H1 (cell line): Measurements from ENCODE around the gene SCNN1B. TPM values are rescaled to one million over a fixed set of nuclear protein-coding genes. Genes with fewer than 3 reads are reported as not detected.

Experiments used
- CTCF ChIA-PET: fragments of 300-600 bp; sonication (Branson Sonifier 250); formaldehyde crosslinking; loops from one replicate; lab custom pipeline; 2021; ENCODE audit not compliant: partially characterized antibody; lab: Charles Lee
- POLR2A ChIA-PET: fragments of 300-600 bp; sonication (Branson Sonifier 250); formaldehyde crosslinking; loops from one replicate; lab custom pipeline; 2021; ENCODE audit warnings: inconsistent platforms; ENCODE audit not compliant: partially characterized antibody; lab: Charles Lee
- DNase-seq, 2 experiments: peaks; one replicate each; pipeline versions ENCODE4 v3.0.0 to v3.0.0-alpha.2; 2010 to 2022; ENCODE audit warnings: low spot score in 2 of 2, low read depth in 1 of 2, mixed read lengths in 1 of 2
- FAIRE-seq: peaks from 2 replicates; lab custom pipeline; 2011; peaks lifted over from hg19 to GRCh38; lab: Jason Lieb, UNC
- H2AFZ ChIP-seq: 2 replicates; pipeline ENCODE4 v1.8.1; 2012; ENCODE audit warnings: low read length, inconsistent platforms
- H2AK5ac ChIP-seq: 2 replicates; pipeline ENCODE4 v1.6.1; 2013; ENCODE audit warnings: low read depth, low read length
- H2BK120ac ChIP-seq: replicated peaks from 2 replicates; pipeline ENCODE3; 2013; ENCODE audit warnings: low read depth, low read length, inconsistent platforms
- H2BK12ac ChIP-seq: 2 replicates; pipeline ENCODE4 v1.6.1; 2013; ENCODE audit warnings: low read depth, low read length
- H2BK15ac ChIP-seq: 2 replicates; pipeline ENCODE4 v1.6.1; 2013; ENCODE audit warnings: low read length
- H2BK20ac ChIP-seq: 2 replicates; pipeline ENCODE4 v1.6.1; 2013; ENCODE audit warnings: low read length
- H2BK5ac ChIP-seq: 2 replicates; pipeline ENCODE4 v1.6.1; 2013; ENCODE audit warnings: low read depth, low read length
- H3K14ac ChIP-seq: 2 replicates; pipeline ENCODE4 v1.6.1; 2013; ENCODE audit warnings: inconsistent platforms; ENCODE audit not compliant: insufficient read length
- H3K18ac ChIP-seq: 2 replicates; pipeline ENCODE4 v1.6.1; 2013; ENCODE audit warnings: low read length; ENCODE audit errors: extremely low read depth
- H3K23ac ChIP-seq: 2 replicates; pipeline ENCODE4 v1.6.1; 2013; ENCODE audit warnings: inconsistent platforms; ENCODE audit not compliant: insufficient read length
- H3K23me2 ChIP-seq: 2 replicates; pipeline ENCODE4 v1.6.1; 2013; ENCODE audit warnings: low read depth, low read length
- H3K27ac ChIP-seq: 2 replicates; pipeline ENCODE4 v1.6.1; 2011; ENCODE audit warnings: low read depth, low read length, inconsistent platforms
- H3K27me3 ChIP-seq, 4 experiments: replicated peaks in 1 of 4; 1 replicate in 1 of 4; 2 replicates in 3 of 4; pipeline versions ENCODE4 v1.6.1 to v1.8.1; 2011 to 2013; ENCODE audit warnings: low read length in 3 of 4, mild to moderate bottlenecking in 3 of 4, inconsistent platforms in 2 of 4, mixed read lengths in 2 of 4, moderate library complexity in 1 of 4; ENCODE audit not compliant: control insufficient read depth in 3 of 4, insufficient read depth in 3 of 4; ENCODE audit errors: extremely low read depth in 1 of 4
- H3K36me3 ChIP-seq, 4 experiments: 2 replicates each; pipeline versions ENCODE4 v1.6.1 to v1.8.1; 2011 to 2013; ENCODE audit warnings: mild to moderate bottlenecking in 4 of 4, low read length in 3 of 4, moderate library complexity in 2 of 4, control low read depth in 1 of 4, inconsistent platforms in 1 of 4; ENCODE audit not compliant: insufficient read depth in 4 of 4, control insufficient read depth in 2 of 4
- H3K4ac ChIP-seq: replicated peaks from 2 replicates; pipeline ENCODE3; 2013; ENCODE audit warnings: low read length, low read depth, mixed read lengths, inconsistent platforms; ENCODE audit not compliant: insufficient read length
- H3K4me1 ChIP-seq, 4 experiments: replicated peaks in 1 of 4; 1 replicate in 1 of 4; 2 replicates in 3 of 4; pipeline versions ENCODE4 v1.6.1 to v1.8.1; 2011 to 2013; ENCODE audit warnings: low read length in 3 of 4, inconsistent platforms in 2 of 4, mixed read lengths in 1 of 4; ENCODE audit not compliant: insufficient read depth in 4 of 4, control insufficient read depth in 3 of 4
- H3K4me2 ChIP-seq, 2 experiments: 2 replicates each; pipeline versions ENCODE4 v1.6.1 to v1.8.1; 2011 to 2013; ENCODE audit warnings: low read depth in 2 of 2, low read length in 2 of 2, control low read depth in 1 of 2, inconsistent platforms in 1 of 2, mild to moderate bottlenecking in 1 of 2; ENCODE audit not compliant: insufficient read depth in 1 of 2
- H3K4me3 ChIP-seq, 4 experiments: fragments of 200-600, 300-600 bp in 1 of 4; sonication (generic), shearing (Covaris generic), sonication (Bioruptor Twin) in 1 of 4; 2 replicates each; pipeline versions ENCODE4 v1.5.1 to v1.8.1; 2011 to 2016; ENCODE audit warnings: low read length in 4 of 4, low read depth in 3 of 4, control low read depth in 2 of 4, inconsistent platforms in 2 of 4, mild to moderate bottlenecking in 2 of 4, mixed read lengths in 1 of 4, moderate library complexity in 1 of 4; ENCODE audit not compliant: insufficient read depth in 2 of 4; ENCODE audit errors: extremely low read depth in 1 of 4
- H3K56ac ChIP-seq: replicated peaks from 2 replicates; pipeline ENCODE3; 2013; ENCODE audit warnings: low read depth, mild to moderate bottlenecking, mixed read lengths, low read length, inconsistent platforms; ENCODE audit not compliant: insufficient read length
- H3K79me1 ChIP-seq: 2 replicates; pipeline ENCODE4 v1.6.1; 2013; ENCODE audit warnings: low read depth, low read length, control low read depth
- H3K79me2 ChIP-seq, 2 experiments: 2 replicates each; pipeline versions ENCODE4 v1.6.1 to v1.8.1; 2012 to 2013; ENCODE audit warnings: low read length in 2 of 2, mild to moderate bottlenecking in 2 of 2, inconsistent platforms in 1 of 2; ENCODE audit not compliant: insufficient read depth in 2 of 2, control insufficient read depth in 1 of 2
- H3K9ac ChIP-seq, 4 experiments: replicated peaks in 1 of 4; 1 replicate in 1 of 4; 2 replicates in 3 of 4; pipeline versions ENCODE4 v1.6.1 to v1.8.1; 2011 to 2013; ENCODE audit warnings: low read depth in 3 of 4, low read length in 3 of 4, control low read depth in 2 of 4, mild to moderate bottlenecking in 2 of 4, moderate library complexity in 2 of 4, inconsistent platforms in 1 of 4; ENCODE audit errors: extremely low read depth in 1 of 4
- H3K9me3 ChIP-seq, 2 experiments: 2 replicates each; pipeline versions ENCODE4 v1.6.1 to v1.8.1; 2012 to 2013; ENCODE audit warnings: mild to moderate bottlenecking in 2 of 2, moderate library complexity in 2 of 2, control low read depth in 1 of 2, inconsistent platforms in 1 of 2, low read depth in 1 of 2, low read length in 1 of 2, mixed read lengths in 1 of 2; ENCODE audit not compliant: insufficient read depth in 2 of 2
- H4K20me1 ChIP-seq, 2 experiments: replicated peaks in 1 of 2; 2 replicates each; pipeline versions ENCODE3 to v1.8.1; 2011 to 2013; ENCODE audit warnings: inconsistent platforms in 2 of 2, low read length in 2 of 2, mild to moderate bottlenecking in 1 of 2; ENCODE audit not compliant: insufficient read depth in 2 of 2, control insufficient read depth in 1 of 2
- H4K5ac ChIP-seq: 2 replicates; pipeline ENCODE4 v1.6.1; 2013; ENCODE audit warnings: low read length, low read depth, mixed read lengths, inconsistent platforms; ENCODE audit not compliant: insufficient read length
- H4K8ac ChIP-seq: 2 replicates; pipeline ENCODE4 v1.8.0; 2013; ENCODE audit warnings: mild to moderate bottlenecking, moderate library complexity, low read length, inconsistent platforms; ENCODE audit not compliant: insufficient read depth; ENCODE audit errors: extremely low read depth
- H4K91ac ChIP-seq: replicated peaks from 2 replicates; pipeline ENCODE3; 2013; ENCODE audit warnings: low read length, mixed read lengths, inconsistent platforms; ENCODE audit not compliant: insufficient read length
- EZH2 ChIP-seq: fragments of 200-600 bp; sonication (generic); IDR thresholded peaks from 2 replicates; pipeline ENCODE4 v1.7.1; 2012; ENCODE audit warnings: low read depth, mild to moderate bottlenecking, moderate library complexity, low read length, inconsistent platforms; ENCODE audit not compliant: severe bottlenecking
- RBBP5 ChIP-seq: IDR thresholded peaks from 2 replicates; pipeline ENCODE4 v1.7.1; 2012; ENCODE audit warnings: low read depth, mild to moderate bottlenecking, inconsistent platforms, low read length, moderate library complexity, borderline replicate concordance
- SP4 ChIP-seq: IDR thresholded peaks from 2 replicates; pipeline ENCODE4 v1.6.1; 2012; ENCODE audit warnings: low read length, inconsistent platforms
- TBP ChIP-seq: IDR thresholded peaks from 2 replicates; pipeline ENCODE4 v1.6.1; 2011; ENCODE audit warnings: low read depth, low read length, improper control_type of control experiment
- WGBS, 2 experiments: shearing (Covaris generic) in 1 of 2; methylation state at CpG; one replicate each; pipeline versions ENCODE4 v1.1.6 to v1.1.7; 2013 to 2015; ENCODE audit warnings: low lambda C conversion rate in 2 of 2, mixed read lengths in 2 of 2, inconsistent platforms in 1 of 2, low coverage in 1 of 2, missing lambda C conversion rate in 1 of 2; ENCODE audit not compliant: insufficient replicate concordance in 2 of 2, insufficient coverage in 1 of 2, insufficient read length in 1 of 2; ENCODE audit errors: extremely low coverage in 1 of 2, missing lambda C conversion rate in 1 of 2; 5-methylcytosine and 5-hydroxymethylcytosine counted together
- polyA plus RNA-seq, 7 experiments: library from polyadenylated mRNA; depleted of rRNA in 3 of 7; stranded (reverse) in 5 of 7; unstranded in 2 of 7; fragments of >200 nt in 5 of 7; fragments of 200-250 nt in 2 of 7; gene quantifications; 1 replicate in 5 of 7; 2 replicates in 1 of 7; 4 replicates in 1 of 7; pipeline versions ENCODE4 v1.2.1 to v1.2.3, GENCODE V29; 2011 to 2013; ENCODE audit warnings: missing spikeins in 2 of 7, mixed read lengths in 2 of 7
- total RNA-seq: library from RNA; stranded (reverse); fragmentation: NEBNext Ultra II Directional; extraction: Animal tissue kit (Norgen Biotek cat#: 25700); gene quantifications from 2 replicates; pipeline ENCODE4 v1.2.1, GENCODE V29; 2021

Gene SCNN1B
- total and polyA plus RNA-seq, 2 of the 8 experiments (the other 6 are each of a cell fraction or from before 2014, with no cell fraction given): 0.20 to 0.95 TPM

DNA sequence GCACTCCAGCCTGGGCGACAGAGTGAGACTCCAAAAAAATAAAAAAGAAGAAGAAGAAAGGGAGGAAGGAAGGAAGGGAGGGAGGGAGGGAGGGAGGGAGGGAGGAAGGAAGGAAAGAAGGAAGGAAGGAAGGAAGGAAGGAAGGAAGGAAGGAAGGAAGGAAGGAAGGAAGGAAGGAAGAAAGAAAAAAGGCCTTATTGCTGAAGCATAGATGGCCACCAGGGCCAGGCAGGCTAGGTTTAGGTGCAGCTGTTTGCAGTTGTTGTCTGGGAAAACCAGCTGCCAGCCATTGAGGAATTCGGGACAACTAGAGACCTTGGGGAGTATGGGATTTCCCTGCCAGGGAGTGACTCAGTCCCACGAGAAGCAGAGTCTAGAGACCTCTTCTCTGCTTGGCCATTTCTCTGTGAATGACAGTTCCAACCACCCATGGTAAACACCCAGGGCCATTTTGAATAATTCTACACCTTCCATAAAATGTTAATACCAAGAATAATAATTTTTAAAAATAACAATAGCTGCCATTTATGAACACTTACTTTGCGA lies 31.0 kb downstream of the SCNN1B start:
- no peak overlapping the region for H3K18ac ChIP-seq
- H3K27ac ChIP-seq: no peak overlapping the region
- CTCF ChIA-PET: interaction anchor here (0.6 to 3.9 kb wide), 6 partner anchors 11 to 150 kb away, joined by 3 to 18 read pairs (median 4); no protein-coding TSS in a partner anchor
- WGBS, 2 experiments: 81% methylated on average over 4 of the region's 4 CpGs; no CpG with 5 or more reads in 1 of the 2 experiments
- H3K14ac ChIP-seq: no peak overlapping the region
- H4K5ac ChIP-seq: no peak overlapping the region
- no peak overlapping the region for H2BK120ac ChIP-seq
- no peak overlapping the region for H2AK5ac ChIP-seq
- no peak overlapping the region for H3K9ac ChIP-seq
- no peaks in the 10 kb centered on the region; a peak in 1 of 7 replicates for H3K4me1 ChIP-seq
- H3K27me3 ChIP-seq: no peaks in the 10 kb centered on the region
- no peaks in the 10 kb centered on the region for H3K9me3 ChIP-seq
- no peak for TF ChIP-seq EZH2
- TF ChIP-seq TBP: no peak
- TF ChIP-seq SP4: no peak
- no peak for TF ChIP-seq RBBP5
- no peak overlapping the region for H4K91ac ChIP-seq
- DNase-seq (no peak), FAIRE-seq (no peak)
- no peaks in the 10 kb centered on the region for H3K79me2 ChIP-seq
- no peak overlapping the region for H3K56ac ChIP-seq
- no peak overlapping the region for H3K23ac ChIP-seq
- no peaks in the 10 kb centered on the region for H4K20me1 ChIP-seq
- no peak overlapping the region for H3K4ac ChIP-seq
- H3K23me2 ChIP-seq: no peaks in the 10 kb centered on the region
- H4K8ac ChIP-seq: no peak overlapping the region
- H3K4me2 ChIP-seq: no peak overlapping the region
- H2AFZ ChIP-seq: no peak overlapping the region
- no peaks in the 10 kb centered on the region for H3K36me3 ChIP-seq
- POLR2A ChIA-PET: no interaction called here
- H2BK20ac ChIP-seq: no peak overlapping the region
- H3K4me3 ChIP-seq: no peak overlapping the region
- no peaks in the 10 kb centered on the region for H3K79me1 ChIP-seq
- no peak overlapping the region for H2BK5ac ChIP-seq
- H2BK15ac ChIP-seq: no peak overlapping the region
- H2BK12ac ChIP-seq: no peak overlapping the region
